HepG2 (cell line): ENCODE measurements around the gene PYGO2. TPM values are rescaled to one million over a fixed set of nuclear protein-coding genes. Genes with fewer than 3 reads are reported as not detected.

ENCODE experiments used
- CREB1 ChIP-seq, 2 experiments: fragments of 450-650 bp in 1 of 2; IDR thresholded peaks; 2 replicates each; pipeline ENCODE4 v1.6.1; 2016 to 2017; ENCODE audit warnings: control low read depth in 1 of 2, mild to moderate bottlenecking in 1 of 2, missing compliant biosample characterization in 1 of 2, missing genetic modification characterization in 1 of 2
- FOXA3 ChIP-seq: IDR thresholded peaks from 2 replicates; pipeline ENCODE4 v1.6.1; 2016; ENCODE audit warnings: missing genetic modification reagents, missing compliant biosample characterization
- NFYB ChIP-seq: sonication (generic); formaldehyde crosslinking; IDR thresholded peaks from 2 replicates; pipeline ENCODE4 v1.4.0; 2020; ENCODE audit warnings: missing genetic modification reagents
- RCOR2 ChIP-seq: IDR thresholded peaks from 2 replicates; pipeline ENCODE4 v1.6.1; 2016; ENCODE audit warnings: missing biosample characterization, missing genetic modification reagents
- SMAD9 ChIP-seq: sonication (generic); formaldehyde crosslinking; IDR thresholded peaks from 2 replicates; pipeline ENCODE4 v1.5.1; 2020; ENCODE audit warnings: mild to moderate bottlenecking, missing genetic modification reagents
- SNAPC4 ChIP-seq: sonication (generic); formaldehyde crosslinking; IDR thresholded peaks from 2 replicates; pipeline ENCODE4 v1.4.0; 2020; ENCODE audit warnings: mild to moderate bottlenecking, missing genetic modification reagents
- TCF7L2 ChIP-seq: IDR thresholded peaks from 2 replicates; pipeline ENCODE4 v1.6.1; 2011; ENCODE audit warnings: mild to moderate bottlenecking, low read depth, low read length, moderate library complexity
- TP53 ChIP-seq: sonication (generic); formaldehyde crosslinking; conservative IDR thresholded peaks from 2 replicates; pipeline ENCODE4 v1.4.0; 2020; ENCODE audit warnings: missing genetic modification reagents
- ZNF331 ChIP-seq: sonication (generic); formaldehyde crosslinking; IDR thresholded peaks from 2 replicates; pipeline ENCODE4 v1.4.0; 2020; ENCODE audit warnings: missing genetic modification reagents
- ZNF362 ChIP-seq: sonication (generic); formaldehyde crosslinking; IDR thresholded peaks from 2 replicates; pipeline ENCODE4 v1.4.0; 2020; ENCODE audit warnings: missing genetic modification reagents, mild to moderate bottlenecking, borderline replicate concordance
- ZNF615 ChIP-seq: sonication (generic); formaldehyde crosslinking; IDR thresholded peaks from 2 replicates; pipeline ENCODE4 v1.5.0; 2020; ENCODE audit warnings: mild to moderate bottlenecking, missing genetic modification reagents, borderline replicate concordance
- ZNF879 ChIP-seq: sonication (generic); formaldehyde crosslinking; IDR thresholded peaks from 2 replicates; pipeline ENCODE4 v1.8.1; 2023; ENCODE audit warnings: missing genetic modification reagents
- polyA plus RNA-seq, 8 experiments: library from polyadenylated mRNA; depleted of rRNA in 3 of 8; stranded (reverse) in 7 of 8; unstranded in 1 of 8; fragments of >200 nt; fragmentation: Illumina TruSeq in 4 of 8; extraction: Trizol in 4 of 8; gene quantifications; 2 replicates each; pipeline versions ENCODE4 v1.2.1 to v1.2.3, GENCODE V29; 2011 to 2016; ENCODE audit warnings: low read depth in 4 of 8, missing spikeins in 1 of 8, mixed read lengths in 1 of 8; ENCODE audit not compliant: insufficient read depth in 1 of 8
- total RNA-seq, 5 experiments: library from RNA; depleted of rRNA; stranded (reverse); fragments of >200 nt; fragmentation: Illumina TruSeq; extraction: Trizol; gene quantifications; 2 replicates each; pipeline ENCODE4 v1.2.3, GENCODE V29; 2016; ENCODE audit warnings: low read depth in 1 of 5
- TF ChIP-seq, protein P1 (sequence below): sonication (generic); formaldehyde crosslinking; IDR thresholded peaks from 2 replicates; pipeline ENCODE4 v1.4.0; 2020; ENCODE audit warnings: missing genetic modification reagents
- TF ChIP-seq, protein P2 (sequence below): sonication (generic); formaldehyde crosslinking; IDR thresholded peaks from 2 replicates; pipeline ENCODE4 v1.5.1; 2020; ENCODE audit warnings: mild to moderate bottlenecking, missing genetic modification reagents
- TF ChIP-seq, protein P3 (sequence below): sonication (generic); formaldehyde crosslinking; IDR thresholded peaks from 2 replicates; pipeline ENCODE4 v1.8.1; 2022; ENCODE audit warnings: mild to moderate bottlenecking, missing genetic modification reagents
- TF ChIP-seq, protein P4 (sequence below): sonication (generic); formaldehyde crosslinking; IDR thresholded peaks from 2 replicates; pipeline ENCODE4 v1.8.1; 2023; ENCODE audit warnings: mild to moderate bottlenecking, missing genetic modification reagents, borderline replicate concordance

PYGO2 gene
- total and polyA plus RNA-seq, 2 of the 13 experiments (the other 11 are each of a cell fraction or from before 2014, with no cell fraction given) = 20.3 to 21.8 TPM

DNA sequence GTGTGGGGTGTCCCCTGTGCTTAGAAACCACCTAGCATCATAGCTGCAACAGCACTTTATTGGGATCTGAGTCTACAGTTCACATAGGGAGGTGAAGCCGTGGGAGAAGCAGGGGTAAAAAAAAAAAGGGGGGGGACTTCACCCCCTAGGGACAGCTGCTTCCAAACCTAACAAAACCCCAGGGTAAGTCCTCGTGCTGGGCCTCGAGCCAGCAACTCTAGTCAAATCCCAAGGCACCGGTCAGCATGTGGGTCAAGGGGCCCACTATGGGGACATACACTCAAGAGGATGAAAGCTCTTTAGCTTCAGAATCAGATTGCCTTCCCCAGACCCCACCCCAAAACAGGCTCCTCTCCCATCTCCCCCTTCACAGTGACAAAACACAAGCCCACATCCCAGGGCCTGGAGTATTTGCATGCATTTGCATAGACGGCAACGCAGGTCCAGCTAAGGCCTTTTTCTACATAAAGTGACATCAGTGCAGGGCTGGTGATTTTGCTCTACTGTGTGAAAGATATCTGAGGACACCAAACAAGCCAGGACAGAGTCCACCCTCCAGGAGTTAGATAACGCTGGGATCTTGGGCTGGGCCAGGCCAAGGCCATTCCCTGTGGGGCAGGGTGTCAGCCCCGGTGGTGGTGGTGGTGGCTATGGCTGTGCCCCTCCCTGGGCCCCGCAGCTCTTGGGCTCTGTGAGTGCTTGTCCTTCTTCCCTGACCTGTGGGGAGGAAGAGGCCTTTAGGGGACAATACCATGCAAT is 17.0 kb downstream of the PYGO2 start (continued):
- TF ChIP-seq, protein P1, sequence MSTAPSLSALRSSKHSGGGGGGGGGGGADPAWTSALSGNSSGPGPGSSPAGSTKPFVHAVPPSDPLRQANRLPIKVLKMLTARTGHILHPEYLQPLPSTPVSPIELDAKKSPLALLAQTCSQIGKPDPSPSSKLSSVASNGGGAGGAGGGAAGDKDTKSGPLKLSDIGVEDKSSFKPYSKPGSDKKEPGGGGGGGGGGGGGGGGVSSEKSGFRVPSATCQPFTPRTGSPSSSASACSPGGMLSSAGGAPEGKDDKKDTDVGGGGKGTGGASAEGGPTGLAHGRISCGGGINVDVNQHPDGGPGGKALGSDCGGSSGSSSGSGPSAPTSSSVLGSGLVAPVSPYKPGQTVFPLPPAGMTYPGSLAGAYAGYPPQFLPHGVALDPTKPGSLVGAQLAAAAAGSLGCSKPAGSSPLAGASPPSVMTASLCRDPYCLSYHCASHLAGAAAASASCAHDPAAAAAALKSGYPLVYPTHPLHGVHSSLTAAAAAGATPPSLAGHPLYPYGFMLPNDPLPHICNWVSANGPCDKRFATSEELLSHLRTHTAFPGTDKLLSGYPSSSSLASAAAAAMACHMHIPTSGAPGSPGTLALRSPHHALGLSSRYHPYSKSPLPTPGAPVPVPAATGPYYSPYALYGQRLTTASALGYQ (CRISPR knock-in tag) = no peak
- TF ChIP-seq SNAPC4 (CRISPR knock-in tag) = peak; percentile 94
- TF ChIP-seq, protein P2, sequence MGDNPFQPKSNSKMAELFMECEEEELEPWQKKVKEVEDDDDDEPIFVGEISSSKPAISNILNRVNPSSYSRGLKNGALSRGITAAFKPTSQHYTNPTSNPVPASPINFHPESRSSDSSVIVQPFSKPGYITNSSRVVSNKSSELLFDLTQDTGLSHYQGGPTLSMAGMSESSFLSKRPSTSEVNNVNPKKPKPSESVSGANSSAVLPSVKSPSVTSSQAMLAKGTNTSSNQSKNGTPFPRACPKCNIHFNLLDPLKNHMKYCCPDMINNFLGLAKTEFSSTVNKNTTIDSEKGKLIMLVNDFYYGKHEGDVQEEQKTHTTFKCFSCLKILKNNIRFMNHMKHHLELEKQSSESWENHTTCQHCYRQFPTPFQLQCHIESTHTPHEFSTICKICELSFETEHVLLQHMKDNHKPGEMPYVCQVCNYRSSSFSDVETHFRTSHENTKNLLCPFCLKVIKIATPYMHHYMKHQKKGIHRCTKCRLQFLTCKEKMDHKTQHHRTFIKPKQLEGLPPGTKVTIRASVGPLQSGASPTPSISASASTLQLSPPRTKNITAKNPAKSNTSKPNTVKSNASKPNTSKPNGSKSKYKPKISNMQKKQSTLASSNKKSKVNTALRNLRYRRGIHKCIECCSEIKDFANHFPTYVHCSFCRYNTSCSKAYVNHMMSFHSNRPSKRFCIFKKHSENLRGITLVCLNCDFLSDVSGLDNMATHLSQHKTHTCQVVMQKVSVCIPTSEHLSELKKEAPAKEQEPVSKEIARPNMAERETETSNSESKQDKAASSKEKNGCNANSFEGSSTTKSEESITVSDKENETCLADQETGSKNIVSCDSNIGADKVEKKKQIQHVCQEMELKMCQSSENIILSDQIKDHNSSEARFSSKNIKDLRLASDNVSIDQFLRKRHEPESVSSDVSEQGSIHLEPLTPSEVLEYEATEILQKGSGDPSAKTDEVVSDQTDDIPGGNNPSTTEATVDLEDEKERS (CRISPR knock-in tag) = peak; percentile 52; the same call in 1 of the 2 replicates
- TF ChIP-seq, protein P3, sequence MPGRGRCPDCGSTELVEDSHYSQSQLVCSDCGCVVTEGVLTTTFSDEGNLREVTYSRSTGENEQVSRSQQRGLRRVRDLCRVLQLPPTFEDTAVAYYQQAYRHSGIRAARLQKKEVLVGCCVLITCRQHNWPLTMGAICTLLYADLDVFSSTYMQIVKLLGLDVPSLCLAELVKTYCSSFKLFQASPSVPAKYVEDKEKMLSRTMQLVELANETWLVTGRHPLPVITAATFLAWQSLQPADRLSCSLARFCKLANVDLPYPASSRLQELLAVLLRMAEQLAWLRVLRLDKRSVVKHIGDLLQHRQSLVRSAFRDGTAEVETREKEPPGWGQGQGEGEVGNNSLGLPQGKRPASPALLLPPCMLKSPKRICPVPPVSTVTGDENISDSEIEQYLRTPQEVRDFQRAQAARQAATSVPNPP = no peak
- TF ChIP-seq SMAD9 (CRISPR knock-in tag) = no peak
- TF ChIP-seq TCF7L2 = no peak
- TF ChIP-seq ZNF879 (CRISPR knock-in tag) = 0 out of 2 replicates have a peak, but pooled peaks have one; percentile 73
- TF ChIP-seq, protein P4, sequence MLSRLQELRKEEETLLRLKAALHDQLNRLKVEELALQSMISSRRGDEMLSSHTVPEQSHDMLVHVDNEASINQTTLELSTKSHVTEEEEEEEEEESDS = no peak
- TF ChIP-seq CREB1 (IDR thresholded peaks at IDR 0.05) = no peak
- 0 out of 2 replicates have a peak, but pooled peaks have one; percentile 2 for TF ChIP-seq CREB1 (CRISPR knock-in tag; IDR thresholded peaks at IDR 0.05)
- TF ChIP-seq NFYB = no peak
- TF ChIP-seq RCOR2 (CRISPR knock-in tag) = no peak
- peak; percentile 66 for TF ChIP-seq FOXA3 (CRISPR knock-in tag)
- TF ChIP-seq ZNF615 (CRISPR knock-in tag) = no peak
- TF ChIP-seq ZNF362 (CRISPR knock-in tag) = no peak
- TF ChIP-seq TP53 (CRISPR knock-in tag) = 0 out of 2 replicates have a peak, but pooled peaks have one; percentile 50
- TF ChIP-seq ZNF331 (CRISPR knock-in tag) = peak; percentile 76; the same call in 1 of the 2 replicates
